ENCODE data around the gene LINGO3. TPM values are rescaled to one million over a fixed set of nuclear protein-coding genes. Genes with fewer than 3 reads are reported as not detected.
A peak's percentile ranks its signal among the peaks of the same experiment; 100 is the strongest.

The LINGO3 gene
- total and polyA plus RNA-seq, 2 donors (not counting 1 experiment from before 2014, with no cell fraction given), result 1.1 to 3.9 TPM

- H3K9ac ChIP-seq (ENCODE audit: low read length), result peak overlapping the region; percentile 38
- H3K4me1 Mint-ChIP-seq, result peaks cover 55% of the 10 kb centered on the region
- no peaks in the 10 kb centered on the region for H3K9me3 Mint-ChIP-seq (ENCODE audit: insufficient read depth)
- H3K4me3 Mint-ChIP-seq, result peak overlapping the region; percentile 89
- POLR2A ChIA-PET, result interaction anchor here (0.5 to 3.7 kb wide), 10 partner anchors 7 to 422 kb away, joined by 3 to 25 read pairs (median 6); no protein-coding TSS in a partner anchor
- no peak for TF ChIP-seq EZH2 (IDR thresholded peaks at IDR 0.05; ENCODE audit: borderline replicate concordance, insufficient read depth, low read depth, low read length, poor library complexity, severe bottlenecking)
- TF ChIP-seq, protein P1, sequence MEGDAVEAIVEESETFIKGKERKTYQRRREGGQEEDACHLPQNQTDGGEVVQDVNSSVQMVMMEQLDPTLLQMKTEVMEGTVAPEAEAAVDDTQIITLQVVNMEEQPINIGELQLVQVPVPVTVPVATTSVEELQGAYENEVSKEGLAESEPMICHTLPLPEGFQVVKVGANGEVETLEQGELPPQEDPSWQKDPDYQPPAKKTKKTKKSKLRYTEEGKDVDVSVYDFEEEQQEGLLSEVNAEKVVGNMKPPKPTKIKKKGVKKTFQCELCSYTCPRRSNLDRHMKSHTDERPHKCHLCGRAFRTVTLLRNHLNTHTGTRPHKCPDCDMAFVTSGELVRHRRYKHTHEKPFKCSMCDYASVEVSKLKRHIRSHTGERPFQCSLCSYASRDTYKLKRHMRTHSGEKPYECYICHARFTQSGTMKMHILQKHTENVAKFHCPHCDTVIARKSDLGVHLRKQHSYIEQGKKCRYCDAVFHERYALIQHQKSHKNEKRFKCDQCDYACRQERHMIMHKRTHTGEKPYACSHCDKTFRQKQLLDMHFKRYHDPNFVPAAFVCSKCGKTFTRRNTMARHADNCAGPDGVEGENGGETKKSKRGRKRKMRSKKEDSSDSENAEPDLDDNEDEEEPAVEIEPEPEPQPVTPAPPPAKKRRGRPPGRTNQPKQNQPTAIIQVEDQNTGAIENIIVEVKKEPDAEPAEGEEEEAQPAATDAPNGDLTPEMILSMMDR (IDR thresholded peaks at IDR 0.05), result no peak
- H3K9me3 ChIP-seq (ENCODE audit: control extremely low read depth in 1 of 3, control insufficient read depth in 2 of 3, insufficient read depth in 1 of 3, low read length in 2 of 3), result no peaks in the 10 kb centered on the region
- peaks cover 0 to 42% of the 10 kb centered on the region in 2 experiments for H3K36me3 ChIP-seq (replicated peaks in 1 of 2; ENCODE audit: control extremely low read depth in 1 of 2, control insufficient read depth in 1 of 2, extremely low read depth in 1 of 2, insufficient read depth in 2 of 2, low read length in 1 of 2)
- ATAC-seq (ENCODE audit: low read depth) (peak; percentile 25), DNase-seq (peak; percentile 45)
- peak overlapping the region; percentile 85 to 90 for H3K27ac ChIP-seq (ENCODE audit: low read length in 2 of 2)
- peak overlapping the region; percentile 8 for H2AFZ ChIP-seq (ENCODE audit: insufficient read depth, low read depth, low read length, poor library complexity, severe bottlenecking)
- H3K79me2 ChIP-seq (ENCODE audit: control insufficient read depth, insufficient read depth, low read length), result peaks cover 81% of the 10 kb centered on the region
- H4K20me1 ChIP-seq (ENCODE audit: control insufficient read depth, insufficient read depth, low read length, poor library complexity, severe bottlenecking), result peaks cover 5% of the 10 kb centered on the region
- CTCF ChIA-PET, result interaction anchor here (0.9 to 5.1 kb wide), 4 partner anchors 31 to 286 kb away, joined by 3 to 24 read pairs (median 6); no protein-coding TSS in a partner anchor
- intact Hi-C loops (cut with micrococcal nuclease), result no loop called here
- H3K27ac Mint-ChIP-seq, result peak overlapping the region; percentile 97
- peak overlapping the region in 4 of 5 experiments; percentile 3 to 38 (median 14) for H3K4me3 ChIP-seq (ENCODE audit: control extremely low read depth in 1 of 5, extremely low read depth in 1 of 5, insufficient read depth in 1 of 5, low read depth in 2 of 5, low read length in 4 of 5)
- H3K4me1 ChIP-seq (ENCODE audit: control insufficient read depth in 2 of 2, insufficient read depth in 2 of 2, low read length in 2 of 2), result peaks cover 53 to 63% of the 10 kb centered on the region in 2 donors
- 13% methylated on average over 29 of the region's 29 CpGs for WGBS (ENCODE audit: insufficient coverage)
- peak overlapping the region; percentile 81 for H3K4me2 ChIP-seq (replicated peaks; ENCODE audit: low read depth, low read length, poor library complexity, severe bottlenecking)
- H3K27me3 Mint-ChIP-seq, result no peaks in the 10 kb centered on the region
- no peaks in the 10 kb centered on the region for H3K27me3 ChIP-seq (replicated peaks in 1 of 4; ENCODE audit: control extremely low read depth in 1 of 4, control insufficient read depth in 3 of 4, insufficient read depth in 4 of 4, low read length in 3 of 4)
These were observed 17.5 kb upstream of the LINGO3 start for GRCh38 chr19:2325281-2326046.
